ENCODE measurements around the gene KCNS1.
"Not testable (repeated sequence)": the region's sequence is repeated elsewhere in the genome, so short reads cannot be mapped to it uniquely, and the experiment has no call there.

Gene KCNS1, protein sequence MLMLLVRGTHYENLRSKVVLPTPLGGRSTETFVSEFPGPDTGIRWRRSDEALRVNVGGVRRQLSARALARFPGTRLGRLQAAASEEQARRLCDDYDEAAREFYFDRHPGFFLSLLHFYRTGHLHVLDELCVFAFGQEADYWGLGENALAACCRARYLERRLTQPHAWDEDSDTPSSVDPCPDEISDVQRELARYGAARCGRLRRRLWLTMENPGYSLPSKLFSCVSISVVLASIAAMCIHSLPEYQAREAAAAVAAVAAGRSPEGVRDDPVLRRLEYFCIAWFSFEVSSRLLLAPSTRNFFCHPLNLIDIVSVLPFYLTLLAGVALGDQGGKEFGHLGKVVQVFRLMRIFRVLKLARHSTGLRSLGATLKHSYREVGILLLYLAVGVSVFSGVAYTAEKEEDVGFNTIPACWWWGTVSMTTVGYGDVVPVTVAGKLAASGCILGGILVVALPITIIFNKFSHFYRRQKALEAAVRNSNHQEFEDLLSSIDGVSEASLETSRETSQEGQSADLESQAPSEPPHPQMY

DNA sequence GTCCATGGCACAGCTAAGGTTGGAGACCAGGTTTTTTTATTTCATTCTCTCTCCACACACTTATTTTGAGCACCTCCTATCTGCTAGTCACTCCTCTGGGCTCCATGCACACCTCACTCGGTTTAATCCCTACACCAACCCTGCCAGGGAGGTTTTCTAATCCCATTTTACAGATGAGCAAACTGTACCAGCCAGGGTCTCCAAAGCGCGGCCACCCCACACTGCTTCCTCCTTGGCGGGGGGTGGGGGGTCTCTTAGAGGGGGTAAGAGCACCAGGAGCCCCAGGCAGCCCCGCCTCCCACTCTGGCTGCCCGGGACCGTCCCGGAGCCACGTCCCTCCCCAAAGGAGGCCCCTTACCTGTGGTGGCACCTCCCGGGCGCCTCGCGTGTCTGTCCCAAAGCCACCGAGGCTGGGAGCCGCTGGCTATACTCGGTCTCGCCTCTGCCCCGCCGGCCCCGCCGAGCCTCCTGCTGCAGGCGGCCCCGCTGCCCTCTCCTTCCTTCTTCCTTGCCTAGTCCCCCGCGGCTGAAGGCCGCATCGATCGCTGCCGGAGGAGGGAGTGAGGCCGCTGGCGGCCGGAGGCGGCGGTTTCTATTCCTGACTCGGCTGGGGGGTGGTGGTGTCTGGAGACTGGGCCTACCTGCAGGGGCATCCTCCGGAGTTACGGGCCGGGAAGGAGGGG lies at the start of gene KCNS1:
Gene KCNS1, minus strand, starts transcription at position 565 of the 683 bp plus-strand sequence. CDS start 1,891 bp downstream, outside the sequence.
- DNase-seq (ENCODE audit: low read depth) = no peak

DNA sequence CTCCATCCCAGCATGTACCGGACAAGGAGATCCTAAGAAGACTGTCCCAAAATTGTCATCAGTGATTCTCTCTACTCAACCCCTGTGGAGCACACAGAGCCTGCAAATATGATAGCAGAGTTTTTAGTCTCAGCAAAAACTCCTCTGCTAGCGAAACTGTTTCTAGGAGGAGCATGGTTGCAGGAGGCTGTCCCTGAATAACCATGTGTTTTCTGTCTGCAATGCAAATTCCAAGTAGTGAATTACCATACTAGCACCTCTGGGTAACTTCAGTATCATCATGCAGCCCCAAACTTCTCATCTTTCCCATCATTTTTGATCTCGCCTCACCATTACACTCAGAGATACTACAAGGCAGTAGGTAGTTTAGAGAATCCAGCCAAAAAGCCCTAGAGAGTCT lies 48.1 kb upstream of the KCNS1 start:
- no peak for DNase-seq (ENCODE audit: low read depth)

DNA sequence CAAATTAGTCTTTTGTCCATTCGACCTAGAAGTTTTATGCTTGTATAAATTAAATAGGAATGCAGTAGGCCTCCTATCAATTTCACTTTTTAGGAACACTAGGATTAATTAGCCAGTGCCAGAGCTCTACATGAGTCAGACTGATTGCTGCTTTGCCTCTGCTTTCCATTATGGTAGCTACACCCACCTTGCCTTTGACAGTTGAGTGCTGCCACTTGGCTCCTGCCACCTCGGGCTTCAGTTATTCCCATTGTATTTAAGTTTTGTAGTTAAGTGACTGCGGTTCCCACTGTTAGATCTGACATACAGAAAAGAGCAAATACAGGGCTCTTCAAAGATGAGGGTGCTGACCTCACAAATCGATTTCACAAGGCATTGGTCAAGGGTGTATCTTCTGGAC lies 39.9 kb upstream of the KCNS1 start:
- no peak for DNase-seq (ENCODE audit: low read depth)

DNA sequence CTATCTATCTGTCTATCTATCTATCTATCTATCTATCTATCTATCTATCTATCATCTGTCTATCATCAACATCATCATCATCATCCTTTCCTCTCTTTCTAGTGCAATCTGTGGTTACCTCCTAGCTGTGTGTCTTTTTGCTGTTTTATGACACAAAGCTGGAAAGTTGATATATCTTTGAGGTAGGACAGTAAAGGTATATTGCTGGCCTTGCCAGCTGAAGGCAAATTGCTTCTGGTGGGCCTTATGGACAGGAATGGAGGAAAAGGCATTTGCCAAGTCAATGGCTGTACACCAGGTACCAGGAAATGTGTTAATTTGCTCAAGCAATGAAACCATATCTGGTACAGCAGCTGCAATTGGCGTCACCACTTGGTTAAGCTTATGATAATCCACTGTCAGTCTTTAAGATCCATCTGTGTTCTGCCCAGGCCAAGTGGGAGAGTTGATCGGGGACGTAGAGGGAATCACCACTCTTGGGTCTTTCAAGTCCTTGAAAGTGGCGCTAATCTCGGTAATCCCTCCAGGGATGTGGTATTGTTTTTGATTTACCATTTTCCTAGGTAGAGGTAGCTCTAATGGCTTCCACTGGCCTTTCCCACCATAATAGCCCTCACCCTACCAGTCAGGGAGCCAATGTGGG lies 38.9 kb upstream of the KCNS1 start:
- DNase-seq (ENCODE audit: low read depth) = not testable (repeated sequence)

DNA sequence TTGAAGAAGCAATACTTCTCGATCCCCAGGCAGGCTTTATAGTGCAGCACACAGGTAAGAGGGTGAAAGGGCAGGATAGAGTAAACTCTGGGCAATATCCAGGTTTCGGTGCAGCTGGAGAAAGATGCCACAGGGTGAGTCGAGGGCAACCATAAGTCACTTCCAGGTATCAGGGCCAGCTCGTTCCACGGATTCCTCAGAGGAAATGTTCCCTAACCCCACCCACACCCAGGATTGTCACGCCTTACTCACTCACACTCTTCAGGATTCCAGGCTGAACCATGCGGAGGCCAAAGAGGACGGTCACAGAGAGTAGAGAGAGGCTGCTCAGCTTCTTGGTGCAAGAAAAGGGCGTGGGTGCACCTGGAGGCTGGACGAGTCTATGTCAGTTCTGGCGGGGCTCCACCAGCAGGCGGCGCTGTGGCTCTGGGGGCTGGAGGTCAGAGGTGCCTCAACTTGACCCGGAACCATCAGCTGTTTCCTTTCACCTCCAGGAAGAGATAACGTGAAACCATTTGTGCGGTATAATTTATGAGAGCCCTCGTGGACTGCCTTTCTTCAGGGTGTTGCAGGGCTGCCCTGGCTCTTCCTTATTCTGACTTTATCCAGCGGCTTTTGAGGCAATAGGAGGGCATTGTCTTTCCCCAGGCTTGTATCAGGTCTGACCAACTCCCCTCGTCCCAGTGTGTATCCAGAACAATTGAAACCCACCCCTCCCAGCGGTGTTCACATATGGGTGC lies 37.8 kb upstream of the KCNS1 start:
- DNase-seq (ENCODE audit: low read depth) = no peak

DNA sequence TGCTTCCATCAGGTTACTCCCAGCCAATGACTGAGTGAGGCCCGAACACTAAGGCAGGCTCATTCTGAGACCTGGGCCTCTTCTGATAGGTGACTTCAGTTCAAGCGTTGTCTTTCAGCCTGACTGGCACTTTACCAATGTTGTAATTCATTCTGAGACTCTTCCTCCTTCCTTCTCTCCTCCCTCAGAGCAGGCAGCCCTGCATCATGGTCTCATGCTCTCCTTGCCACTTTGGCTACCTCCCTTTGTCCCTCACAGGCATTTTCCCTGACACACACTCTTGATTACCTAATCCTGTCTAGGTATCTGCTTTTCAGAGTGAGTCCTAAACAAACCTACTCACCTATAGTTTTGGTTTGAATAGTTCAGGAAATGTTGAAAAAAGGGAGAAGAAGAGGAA lies 36.0 kb upstream of the KCNS1 start:
- no peak for DNase-seq (ENCODE audit: low read depth)

DNA sequence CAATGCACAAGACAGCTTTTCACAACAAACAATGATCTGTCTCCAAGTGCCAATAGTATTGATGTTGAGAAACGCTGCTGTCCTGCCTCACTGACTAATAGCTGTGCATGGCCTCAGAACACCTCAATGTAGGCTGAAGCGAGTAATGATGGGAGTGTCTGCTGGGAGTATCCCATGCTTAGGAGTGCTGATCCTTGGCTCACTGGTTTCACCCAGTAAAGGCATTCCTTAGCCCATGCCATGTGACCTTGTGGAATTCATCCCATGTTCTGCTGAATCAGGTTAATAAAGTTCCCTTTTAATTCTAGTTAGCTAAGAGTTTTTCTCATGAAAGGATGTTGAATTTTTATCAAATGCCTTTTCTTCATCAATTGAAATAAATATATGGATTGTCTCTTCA lies 27.2 kb upstream of the KCNS1 start:
- no peak for DNase-seq (ENCODE audit: low read depth)

DNA sequence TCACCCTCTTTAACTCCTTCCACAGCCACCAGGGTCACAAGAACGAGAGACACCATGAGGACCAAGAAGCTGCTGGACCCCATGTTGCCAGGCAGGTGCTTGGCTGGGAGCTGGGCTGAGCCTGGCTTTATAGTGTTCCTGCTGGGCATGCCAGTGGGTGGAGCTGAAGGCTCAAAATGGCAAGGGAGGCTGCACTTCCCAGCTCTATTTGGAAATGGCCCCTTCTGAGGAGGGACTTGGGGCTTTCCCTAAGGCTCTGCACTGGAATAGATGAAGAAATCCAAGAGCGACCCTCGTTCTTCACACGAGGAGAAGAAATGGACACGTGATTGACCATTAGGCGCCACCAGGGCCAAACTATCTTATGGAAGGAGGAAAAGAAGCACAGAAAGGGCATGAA lies 23.4 kb upstream of the KCNS1 start, which contains the start of gene WFDC12:
Gene WFDC12, minus strand, starts transcription at position 101 of the 400 bp plus-strand sequence. Its CDS starts 18 bp downstream, at position 83.
- DNase-seq (ENCODE audit: low read depth) = no peak

DNA sequence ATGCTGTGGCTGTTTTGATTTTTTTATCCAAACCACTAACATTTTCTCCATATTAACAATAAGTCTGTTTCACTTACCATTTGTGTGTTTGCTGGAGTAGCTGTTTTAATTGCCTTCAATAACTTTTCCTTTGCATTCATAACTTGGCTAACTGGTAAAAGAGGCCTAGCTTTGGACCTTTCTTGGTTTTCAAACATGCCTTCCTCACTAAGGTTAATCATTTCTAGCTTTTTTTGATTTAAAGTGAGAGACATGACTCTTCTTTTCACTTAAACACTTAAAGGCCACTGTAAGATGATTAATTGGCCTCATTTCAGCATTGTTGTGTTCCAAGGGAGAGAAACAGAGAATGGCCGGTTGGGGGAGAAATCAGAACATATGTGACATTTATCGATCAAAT lies 20.5 kb upstream of the KCNS1 start:
- DNase-seq (ENCODE audit: low read depth) = no peak

DNA sequence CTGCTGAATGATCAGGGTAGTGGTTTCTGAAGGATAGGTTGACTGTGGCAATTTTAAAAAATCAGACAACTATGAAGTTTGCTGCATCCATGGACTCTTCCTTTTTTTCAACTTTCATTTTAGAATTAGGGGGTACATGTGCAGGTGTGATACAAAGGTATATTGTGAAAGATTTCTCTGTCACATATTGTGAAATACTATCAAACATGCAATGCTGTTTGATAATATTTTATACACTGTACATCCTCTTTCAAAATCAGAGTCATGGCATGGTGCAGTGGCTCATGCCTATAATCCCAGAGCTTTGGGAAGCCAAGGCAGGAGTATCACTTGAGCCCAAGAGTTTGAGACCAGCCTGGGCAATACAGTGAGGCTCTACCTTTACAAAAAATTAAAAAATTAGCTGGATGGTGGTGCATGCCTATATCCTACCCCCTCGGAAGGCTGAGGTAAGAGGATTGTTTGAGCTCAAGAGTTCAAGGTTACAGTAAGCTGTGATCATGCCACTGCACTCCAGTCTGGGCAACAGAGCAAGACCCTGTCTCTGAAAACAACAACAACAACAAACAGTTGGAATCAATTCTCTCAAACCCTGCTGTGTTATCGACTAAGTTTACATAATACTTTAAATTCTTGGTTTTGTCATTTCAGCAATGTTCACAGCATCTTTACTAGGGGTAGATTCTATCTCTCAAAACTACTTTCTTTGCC lies 18.8 kb upstream of the KCNS1 start:
- no peak for DNase-seq (ENCODE audit: low read depth)

DNA sequence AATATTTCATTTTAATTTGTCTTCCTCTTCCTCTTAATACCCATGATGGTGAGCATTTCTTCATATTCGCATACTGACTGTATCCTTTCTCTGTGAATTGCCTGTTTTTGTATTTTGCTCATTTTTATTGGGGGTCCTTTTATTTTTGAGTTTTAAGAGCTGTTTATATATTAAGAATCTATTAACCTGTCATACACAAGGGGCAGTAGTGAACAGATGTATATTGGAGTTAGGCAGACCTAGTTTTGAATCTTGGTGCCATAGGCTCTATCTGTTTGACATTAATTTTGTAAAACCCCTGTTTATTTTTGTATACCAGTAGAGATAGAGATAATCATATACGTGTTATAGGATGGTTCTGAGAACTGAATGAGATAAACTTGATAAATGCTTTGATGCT lies 17.1 kb upstream of the KCNS1 start:
- DNase-seq (ENCODE audit: low read depth) = no peak

DNA sequence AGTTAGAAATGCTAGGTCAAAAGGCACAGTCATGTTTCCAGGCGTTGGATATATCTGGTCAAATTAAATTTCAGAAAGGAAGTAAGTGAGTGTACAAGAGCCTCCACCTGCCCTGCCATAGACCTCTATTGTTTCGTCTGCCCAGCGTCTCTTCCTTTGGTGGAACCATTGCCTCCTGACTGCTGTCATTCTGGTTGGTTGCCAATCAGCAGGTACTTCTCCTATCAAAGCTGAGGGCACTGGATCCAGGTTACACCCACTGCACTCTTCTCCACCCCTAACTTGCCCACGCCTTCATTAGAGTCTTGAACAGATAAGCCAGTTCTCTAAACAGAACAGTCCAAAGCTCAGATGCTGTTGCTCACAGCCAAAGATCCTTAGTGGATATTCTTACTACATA lies 16.7 kb upstream of the KCNS1 start:
- no peak for DNase-seq (ENCODE audit: low read depth)

DNA sequence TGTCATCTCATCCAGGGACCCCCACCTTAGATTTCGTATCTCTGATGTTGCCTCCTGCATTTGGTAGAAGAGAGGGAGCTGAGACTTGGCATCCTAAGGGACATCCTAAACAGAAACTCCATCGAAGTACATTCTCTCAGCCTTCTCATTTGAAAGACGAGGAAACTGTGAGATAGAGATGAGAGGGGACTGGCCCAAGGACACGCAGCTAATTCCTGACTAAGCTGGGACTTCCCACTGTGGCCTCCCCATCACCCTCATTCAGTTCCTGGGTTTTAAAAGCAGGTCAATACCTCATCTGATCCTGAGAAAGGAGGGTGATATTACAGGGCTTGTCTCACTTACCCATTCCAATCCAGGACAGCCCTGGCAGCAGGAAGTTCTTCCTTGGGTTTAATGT lies 14.9 kb upstream of the KCNS1 start:
- no peak for DNase-seq (ENCODE audit: low read depth)

DNA sequence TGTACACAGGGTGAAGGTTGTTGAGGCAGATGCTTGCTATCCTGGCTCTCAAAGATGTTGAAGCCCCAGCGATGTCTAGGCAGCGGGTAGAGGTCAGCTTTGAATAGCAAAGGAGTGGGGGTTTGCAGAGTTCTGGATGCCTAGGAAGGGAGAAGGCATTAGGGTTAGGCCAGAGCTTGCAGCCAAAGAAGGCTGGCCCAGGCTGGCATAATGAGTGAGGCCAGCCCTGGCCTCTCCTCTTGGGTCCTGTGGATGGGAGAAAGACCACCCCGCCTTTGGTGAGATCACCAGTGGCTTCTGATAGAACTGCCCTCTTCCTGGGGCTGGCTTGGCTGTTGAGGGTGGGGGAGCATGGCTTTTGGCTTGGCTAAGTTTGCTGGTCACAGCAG lies 14.5 kb upstream of the KCNS1 start:
- no peak for DNase-seq (ENCODE audit: low read depth)

DNA sequence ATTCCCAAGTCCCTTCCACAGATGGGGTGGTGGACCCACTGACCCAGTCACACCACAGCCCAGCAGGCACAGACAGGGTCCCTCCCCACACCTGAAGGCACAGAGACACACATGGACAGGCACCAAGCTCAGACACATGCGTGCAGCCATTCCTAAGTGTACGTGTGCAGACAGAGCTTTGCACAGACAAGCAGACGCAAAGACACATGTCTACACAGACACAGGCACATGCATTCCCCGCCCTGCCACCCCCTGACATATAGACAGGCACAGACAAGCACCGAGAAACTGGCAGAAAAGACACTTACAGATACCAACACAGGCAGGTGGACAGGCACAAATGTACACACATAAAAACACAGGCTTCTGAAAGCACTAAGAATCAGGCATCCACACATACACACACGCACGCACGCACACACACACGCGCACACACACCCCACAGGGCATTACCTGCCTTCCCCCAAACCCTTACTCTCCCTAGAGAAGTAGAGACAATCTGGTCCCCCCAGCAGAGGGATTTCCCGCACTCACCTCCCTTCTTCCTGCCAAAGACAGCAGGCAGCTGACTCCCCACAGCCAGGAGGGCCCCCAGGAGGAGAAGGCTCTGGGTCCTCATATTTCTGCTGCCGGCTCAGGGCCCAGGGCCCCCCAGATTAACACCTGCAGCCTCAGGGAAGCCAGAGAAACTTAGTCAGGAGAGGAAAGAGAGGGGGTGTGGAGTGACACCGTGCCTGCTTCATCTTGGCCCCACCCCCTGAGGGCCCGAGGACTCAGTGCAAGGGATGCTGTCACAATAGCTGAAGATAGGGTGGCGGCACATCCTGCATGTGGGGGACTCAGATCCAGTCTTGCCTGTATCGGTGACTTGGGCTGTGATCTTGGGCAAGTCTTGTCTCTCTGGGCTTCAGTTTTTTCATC lies 13.8 kb upstream of the KCNS1 start, which contains the start of gene WFDC5:
Gene WFDC5, minus strand, starts transcription at position 710 of the 921 bp plus-strand sequence. Its CDS starts 91 bp downstream, at position 619.
- no peak for DNase-seq (ENCODE audit: low read depth)

DNA sequence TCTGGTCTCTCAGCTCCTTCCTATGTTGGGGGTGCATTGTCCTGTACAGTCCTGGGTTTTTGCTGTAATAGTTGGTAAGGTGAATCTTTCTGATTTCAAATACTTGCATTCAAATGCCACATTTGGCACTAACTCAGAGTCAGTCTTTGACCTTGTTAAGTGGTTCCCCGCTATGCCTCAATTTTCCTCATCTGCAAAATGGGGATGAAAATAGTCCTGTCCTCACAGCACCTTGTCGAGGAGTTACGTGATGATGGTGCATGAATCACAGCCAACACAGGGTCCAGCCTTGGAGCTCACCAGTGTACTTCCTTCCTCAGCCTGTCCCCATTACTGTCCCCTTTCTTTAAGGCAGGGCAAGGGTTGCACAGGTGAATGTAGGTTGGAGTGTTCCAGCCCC lies 12.9 kb upstream of the KCNS1 start:
- no peak for DNase-seq (ENCODE audit: low read depth)

DNA sequence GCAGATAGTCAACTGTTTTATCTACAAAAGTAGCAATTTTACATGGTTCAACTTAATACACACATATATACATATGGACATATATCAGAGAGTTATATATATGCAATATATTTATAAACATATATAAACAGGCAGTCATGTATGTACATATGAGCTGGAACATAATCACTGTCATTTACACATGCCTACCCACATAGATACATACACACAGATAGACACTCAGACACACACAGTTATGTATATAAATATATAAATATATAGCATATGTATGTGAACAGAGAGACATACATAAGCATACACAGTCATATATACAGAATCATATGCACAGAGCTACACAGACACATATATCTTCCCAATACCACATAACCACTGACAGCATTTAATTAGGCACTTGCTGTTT lies 11.8 kb upstream of the KCNS1 start:
- DNase-seq (ENCODE audit: low read depth) = no peak

DNA sequence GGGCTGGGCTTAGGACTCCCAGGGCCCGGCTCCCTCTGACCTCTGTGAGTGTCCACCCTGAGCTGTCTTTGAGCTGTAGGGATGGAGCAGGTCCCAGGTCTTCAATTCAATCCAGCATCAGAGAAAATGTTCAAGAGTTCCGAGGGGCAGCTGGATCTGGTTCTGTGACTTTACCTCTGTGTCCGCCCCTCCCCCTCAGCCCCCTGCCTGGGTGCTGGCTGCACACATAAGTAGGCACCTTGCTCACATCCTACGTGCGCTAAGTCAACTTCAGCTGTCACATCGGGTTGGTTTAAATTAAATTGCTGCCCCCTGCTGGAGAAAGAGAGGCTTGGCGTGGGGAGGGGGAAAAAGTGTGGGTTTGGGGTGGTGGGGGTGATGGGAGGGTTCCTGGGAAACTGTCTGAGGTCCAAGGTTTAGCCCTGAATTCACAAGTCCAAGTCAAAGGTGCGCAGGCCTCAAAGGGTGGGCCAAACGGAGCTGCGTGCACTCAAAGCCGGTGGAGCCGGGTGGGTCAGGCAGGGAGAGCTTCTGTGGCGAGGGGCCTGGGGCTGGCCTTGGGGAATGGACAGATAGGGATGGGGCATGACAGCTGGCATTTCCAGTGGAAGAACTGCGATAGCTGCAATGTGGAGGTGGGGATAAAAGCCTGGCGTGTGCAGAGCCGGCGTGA lies 11.0 kb upstream of the KCNS1 start:
- DNase-seq (ENCODE audit: low read depth) = no peak

DNA sequence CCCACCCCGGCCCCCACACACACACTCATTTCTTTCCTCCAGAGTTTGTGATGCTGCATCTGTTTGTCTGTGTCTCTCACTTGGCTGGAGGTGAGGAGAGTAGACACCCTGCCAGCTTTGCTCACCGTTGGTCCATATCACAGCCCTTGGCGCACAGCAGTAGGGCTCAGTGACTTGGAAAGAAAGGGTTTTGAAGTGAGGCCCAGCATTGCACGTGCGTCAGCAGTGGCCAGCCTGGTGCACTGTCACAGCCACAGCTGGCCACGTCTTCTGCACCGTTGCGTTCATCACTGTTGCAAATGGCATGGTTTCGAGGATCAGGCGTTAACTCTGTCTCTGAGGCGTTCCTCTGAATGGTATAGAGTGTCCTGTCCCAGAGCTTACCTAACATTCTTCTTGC lies 10.4 kb upstream of the KCNS1 start:
- no peak for DNase-seq (ENCODE audit: low read depth)

DNA sequence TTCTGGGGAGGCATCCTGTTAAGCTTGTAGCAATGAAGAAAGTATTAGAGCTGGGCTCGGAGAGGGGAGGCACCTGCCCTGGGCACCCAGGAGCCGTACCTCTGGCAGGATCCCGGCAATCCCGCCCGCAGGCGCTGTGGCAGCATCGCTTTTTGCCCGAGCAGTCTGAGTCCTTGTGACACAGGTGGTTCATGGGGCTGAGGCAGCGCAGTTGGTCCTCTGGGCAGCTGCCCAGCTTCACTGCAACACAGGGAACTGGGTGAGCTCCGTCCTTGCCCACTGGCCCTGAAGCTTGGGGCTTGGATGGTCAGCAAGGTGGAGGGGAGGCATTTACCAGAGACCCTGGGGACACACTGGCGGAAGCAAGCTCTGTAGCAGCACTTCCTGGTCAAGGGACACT lies 9.4 kb upstream of the KCNS1 start:
- DNase-seq (ENCODE audit: low read depth) = no peak

Data from non-pigmented ciliary epithelial cell (primary cell).